Spleen (tissue), 7 donors: Measurements from ENCODE around the gene LSAMP.

Source experiments
- CTCF ChIP-seq, 11 experiments: fragments of 200-600 bp in 7 of 11; fragments of 450-650 bp in 4 of 11; sonication (generic) in 4 of 11; IDR thresholded peaks in 8 of 11; conservative IDR thresholded peaks in 3 of 11; 1 replicate in 7 of 11; 2 replicates in 4 of 11; pipeline versions ENCODE4 v1.4.0 to v1.8.0; 2016 to 2021; ENCODE audit warnings: antibody characterized with exemption in 11 of 11, inconsistent platforms in 4 of 11, mild to moderate bottlenecking in 1 of 11
- POLR2AphosphoS5 ChIP-seq, 3 donors: sonication (generic); formaldehyde crosslinking; IDR thresholded peaks; one replicate each; pipeline ENCODE4 v1.5.1; 2017; ENCODE audit warnings: antibody characterized with exemption in 3 of 3
- donor health status: DM: no; HTN: no; CAD: no; lungs with moderate emphysema.
- donor health status: DM: no; HTN: no; CAD: no.
- donor health status: DM: no; HTN: no; CAD: no.

GRCh38 chr3:115768661-115769060 is 676.6 kb downstream of the LSAMP start:
- TF ChIP-seq POLR2AphosphoS5 (IDR thresholded peaks at IDR 0.05) = no peak
- TF ChIP-seq CTCF (IDR thresholded peaks at IDR 0.05 in 8 of 11, conservative IDR thresholded peaks at IDR 0.05 in 3 of 11) = no peak
